ENCODE results near the gene PLXNA3.

GRCh38 chrX:154469114-154469513 lies 11.0 kb downstream of the PLXNA3 start:
- TF ChIP-seq POLR2AphosphoS5 (IDR thresholded peaks at IDR 0.05) (no peak), CTCF (IDR thresholded peaks at IDR 0.05) (no peak), EP300 (IDR thresholded peaks at IDR 0.05) (no peak), POLR2A (IDR thresholded peaks at IDR 0.05) (no peak)

Data from suprapubic skin (tissue), 4 donors.